GM18517 (cell line): ENCODE measurements around the gene MEF2C.

Experiments used
- ATAC-seq: cut with Tn5 transposase; IDR thresholded peaks from one replicate; pipeline ENCODE4 v1.9.1; 2021; ENCODE audit warnings: mild to moderate bottlenecking, moderate library complexity; ENCODE audit not compliant: unreplicated experiment

Gene MEF2C

GRCh38 chr5:88769165-88769564 is 113.8 kb downstream of the MEF2C start:
- ATAC-seq, result no peak

GRCh38 chr5:88768411-88768810 is 114.6 kb downstream of the MEF2C start:
- ATAC-seq, result no peak

GRCh38 chr5:88765798-88766197 is 117.2 kb downstream of the MEF2C start:
- no peak for ATAC-seq

GRCh38 chr5:88765171-88765570 is 117.8 kb downstream of the MEF2C start:
- ATAC-seq, result no peak

- ATAC-seq, result no peak
Measured at GRCh38 chr5:88761939-88762338, 121.0 kb downstream of the MEF2C start.

GRCh38 chr5:88761269-88761850 is 121.6 kb downstream of the MEF2C start:
- ATAC-seq, result peak; percentile 54

- no peak for ATAC-seq
Measured at GRCh38 chr5:88760527-88760926, 122.5 kb downstream of the MEF2C start.

- ATAC-seq, result no peak
Measured at GRCh38 chr5:88758591-88758990, 124.4 kb downstream of the MEF2C start.

GRCh38 chr5:88758184-88758583 is 124.8 kb downstream of the MEF2C start:
- ATAC-seq, result no peak

GRCh38 chr5:88756953-88757352 is 126.0 kb downstream of the MEF2C start:
- peak; percentile 45 for ATAC-seq

GRCh38 chr5:88748666-88749065 is 134.3 kb downstream of the MEF2C start:
- ATAC-seq, result no peak

- peak; percentile 87 for ATAC-seq
Measured at GRCh38 chr5:88746438-88746882, 136.5 kb downstream of the MEF2C start.

GRCh38 chr5:88745093-88745696 is 137.8 kb downstream of the MEF2C start:
- ATAC-seq, result no peak

- no peak for ATAC-seq
Measured at GRCh38 chr5:88743231-88743834, 139.7 kb downstream of the MEF2C start.

- no peak for ATAC-seq
Measured at GRCh38 chr5:88741964-88742363, 141.0 kb downstream of the MEF2C start.

- no peak for ATAC-seq
Measured at GRCh38 chr5:88740604-88741185, 142.3 kb downstream of the MEF2C start.

GRCh38 chr5:88736494-88736893 is 146.5 kb downstream of the MEF2C start:
- ATAC-seq, result peak; percentile 44

GRCh38 chr5:88734983-88735382 is 148.0 kb downstream of the MEF2C start:
- no peak for ATAC-seq

GRCh38 chr5:88734191-88734640 is 148.8 kb downstream of the MEF2C start:
- ATAC-seq, result peak; percentile 63

- ATAC-seq, result no peak
Measured at GRCh38 chr5:88732862-88733261, 150.1 kb downstream of the MEF2C start.

GRCh38 chr5:88732181-88732633 is 150.8 kb downstream of the MEF2C start:
- ATAC-seq, result peak; percentile 50

- ATAC-seq, result no peak
Measured at GRCh38 chr5:88729829-88730182, 153.2 kb downstream of the MEF2C start.
